GM19351 (cell line): ENCODE results near the gene CBLB.
"Not testable (repeated sequence)": the region's sequence is repeated elsewhere in the genome, so short reads cannot be mapped to it uniquely, and the experiment has no call there.

Experiments
- ATAC-seq: cut with Tn5 transposase; IDR thresholded peaks from one replicate; pipeline ENCODE4 v1.9.1; 2021; ENCODE audit warnings: mild to moderate bottlenecking, moderate library complexity; ENCODE audit not compliant: unreplicated experiment

The CBLB gene

GRCh38 chr3:105763659-105764036 is 105.2 kb downstream of the CBLB start:
- no peak for ATAC-seq

GRCh38 chr3:105762749-105763658 is 105.8 kb downstream of the CBLB start:
- no peak for ATAC-seq

GRCh38 chr3:105762214-105762613 is 106.6 kb downstream of the CBLB start:
- not testable (repeated sequence) for ATAC-seq

GRCh38 chr3:105759442-105760078 is 109.3 kb downstream of the CBLB start:
- no peak for ATAC-seq

GRCh38 chr3:105758451-105758850 is 110.4 kb downstream of the CBLB start:
- no peak for ATAC-seq

GRCh38 chr3:105755121-105755886 is 113.5 kb downstream of the CBLB start:
- ATAC-seq: no peak

GRCh38 chr3:105752791-105753415 is 115.9 kb downstream of the CBLB start:
- ATAC-seq: peak; percentile 72

- ATAC-seq: no peak
Measured at GRCh38 chr3:105747696-105748095, 121.1 kb downstream of the CBLB start.

GRCh38 chr3:105747060-105747541 is 121.7 kb downstream of the CBLB start:
- no peak for ATAC-seq

- no peak for ATAC-seq
Measured at GRCh38 chr3:105746231-105746996, 122.4 kb downstream of the CBLB start.

GRCh38 chr3:105745046-105745445 is 123.8 kb downstream of the CBLB start:
- no peak for ATAC-seq

GRCh38 chr3:105744202-105744601 is 124.6 kb downstream of the CBLB start:
- ATAC-seq: no peak

- no peak for ATAC-seq
Measured at GRCh38 chr3:105733356-105733755, 135.5 kb downstream of the CBLB start.

GRCh38 chr3:105731686-105732085 is 137.1 kb downstream of the CBLB start:
- no peak for ATAC-seq

- peak; percentile 57 for ATAC-seq
Measured at GRCh38 chr3:105730801-105731354, 137.9 kb downstream of the CBLB start.

- no peak for ATAC-seq
Measured at GRCh38 chr3:105729667-105730066, 139.1 kb downstream of the CBLB start.

- no peak for ATAC-seq
Measured at GRCh38 chr3:105728771-105729312, 140.0 kb downstream of the CBLB start.

- ATAC-seq: not testable (repeated sequence)
Measured at GRCh38 chr3:105727036-105727435, 141.8 kb downstream of the CBLB start.

GRCh38 chr3:105722943-105723556 is 145.8 kb downstream of the CBLB start:
- peak; percentile 100 for ATAC-seq
